Right lobe of liver (tissue), 4 donors: ENCODE measurements around the gene HOXC13.

Experiments used
- POLR2A ChIP-seq: fragments of 450-650 bp; IDR thresholded peaks from one replicate; pipeline ENCODE4 v1.6.1; 2017; ENCODE audit warnings: antibody characterized with exemption, mild to moderate bottlenecking
- TF ChIP-seq, protein P1 (sequence below), 4 donors: fragments of 200-600 bp in 3 of 4; fragments of 450-650 bp in 1 of 4; IDR thresholded peaks; one replicate each; pipeline versions ENCODE4 v1.5.1 to v1.8.0; 2016 to 2022; ENCODE audit warnings: antibody characterized with exemption in 4 of 4, mild to moderate bottlenecking in 2 of 4
- donor health status: DM: no; HTN: no; CAD: no.
- donor health status: DM: no; HTN: no; CAD: no.
- donor health status: DM: no; HTN: yes; CAD: no.

- TF ChIP-seq, protein P1, sequence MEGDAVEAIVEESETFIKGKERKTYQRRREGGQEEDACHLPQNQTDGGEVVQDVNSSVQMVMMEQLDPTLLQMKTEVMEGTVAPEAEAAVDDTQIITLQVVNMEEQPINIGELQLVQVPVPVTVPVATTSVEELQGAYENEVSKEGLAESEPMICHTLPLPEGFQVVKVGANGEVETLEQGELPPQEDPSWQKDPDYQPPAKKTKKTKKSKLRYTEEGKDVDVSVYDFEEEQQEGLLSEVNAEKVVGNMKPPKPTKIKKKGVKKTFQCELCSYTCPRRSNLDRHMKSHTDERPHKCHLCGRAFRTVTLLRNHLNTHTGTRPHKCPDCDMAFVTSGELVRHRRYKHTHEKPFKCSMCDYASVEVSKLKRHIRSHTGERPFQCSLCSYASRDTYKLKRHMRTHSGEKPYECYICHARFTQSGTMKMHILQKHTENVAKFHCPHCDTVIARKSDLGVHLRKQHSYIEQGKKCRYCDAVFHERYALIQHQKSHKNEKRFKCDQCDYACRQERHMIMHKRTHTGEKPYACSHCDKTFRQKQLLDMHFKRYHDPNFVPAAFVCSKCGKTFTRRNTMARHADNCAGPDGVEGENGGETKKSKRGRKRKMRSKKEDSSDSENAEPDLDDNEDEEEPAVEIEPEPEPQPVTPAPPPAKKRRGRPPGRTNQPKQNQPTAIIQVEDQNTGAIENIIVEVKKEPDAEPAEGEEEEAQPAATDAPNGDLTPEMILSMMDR (IDR thresholded peaks at IDR 0.05): no peak
- TF ChIP-seq POLR2A: no peak
Observed at GRCh38 chr12:53993162-53994008, 54.8 kb downstream of the HOXC13 start.
